ENCODE measurements around the gene SMCO2. TPM values are rescaled to one million over a fixed set of nuclear protein-coding genes. Genes with fewer than 3 reads are reported as not detected.

The SMCO2 gene
- under 1 TPM in 2 of 9 donors, not detected in 7; 0.42 to 0.54 TPM for total RNA-seq
- polyA plus RNA-seq: under 1 TPM in 2 of 3 donors, not detected in 1; 0.57 to 0.88 TPM
- long read RNA-seq, donor 1: 0 reads
- long read RNA-seq, donor 2: 0 reads
- long read RNA-seq, donor 3: 0 reads
- long read RNA-seq, donor 4: 0 reads
- long read RNA-seq, donor 5, partial matches to known transcripts: 0 of 1 reads
- long read RNA-seq, donor 5, other reads (novel, unspliced or antisense): 1 of 1 reads
- long read RNA-seq, donor 6: 0 reads
- long read RNA-seq, donor 7: 0 reads
- long read RNA-seq, donor 8: 0 reads
- long read RNA-seq, donor 9: 0 reads
- long read RNA-seq, donor 10: 0 reads

DNA sequence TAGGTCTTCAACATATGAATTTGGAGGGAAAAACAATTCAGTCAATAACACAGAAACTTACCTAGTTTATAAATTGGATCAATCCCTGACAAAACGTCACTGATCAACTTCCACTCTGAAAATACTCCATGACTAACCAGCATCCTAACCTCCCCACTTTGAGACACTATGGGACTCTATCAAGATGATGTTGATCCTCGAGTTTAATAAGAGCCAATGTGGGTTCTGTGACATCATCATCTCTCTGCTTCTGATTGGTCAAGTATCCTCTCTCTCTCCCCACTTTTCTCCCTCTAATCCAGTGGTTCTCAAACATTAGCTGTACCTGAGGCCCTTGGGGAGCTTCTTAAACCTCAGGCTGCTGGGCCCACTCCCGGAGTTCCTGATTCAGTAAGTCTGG is at the start of gene SMCO2:
Gene SMCO2, plus strand, starts transcription at position 301 of the 400 bp plus-strand sequence. CDS start 23,896 bp downstream, outside the sequence.
- no peak for DNase-seq
- Histone ChIP-seq H3K27ac (no peak within 1 kb of the TSS), H3K4me1 (replicated peaks in 1 of 2) (no peaks in the 10 kb centered on the region), H3K36me3 (replicated peaks in 1 of 2) (no peaks in the 10 kb centered on the region), H3K9me3 (replicated peaks in 1 of 3) (no peaks in the 10 kb centered on the region), H3K4me3 (no peak within 1 kb of the TSS), H3K27me3 (no peaks in the 10 kb centered on the region)
- no peak for TF ChIP-seq POLR2A (IDR thresholded peaks at IDR 0.05)
- TF ChIP-seq, protein P1, sequence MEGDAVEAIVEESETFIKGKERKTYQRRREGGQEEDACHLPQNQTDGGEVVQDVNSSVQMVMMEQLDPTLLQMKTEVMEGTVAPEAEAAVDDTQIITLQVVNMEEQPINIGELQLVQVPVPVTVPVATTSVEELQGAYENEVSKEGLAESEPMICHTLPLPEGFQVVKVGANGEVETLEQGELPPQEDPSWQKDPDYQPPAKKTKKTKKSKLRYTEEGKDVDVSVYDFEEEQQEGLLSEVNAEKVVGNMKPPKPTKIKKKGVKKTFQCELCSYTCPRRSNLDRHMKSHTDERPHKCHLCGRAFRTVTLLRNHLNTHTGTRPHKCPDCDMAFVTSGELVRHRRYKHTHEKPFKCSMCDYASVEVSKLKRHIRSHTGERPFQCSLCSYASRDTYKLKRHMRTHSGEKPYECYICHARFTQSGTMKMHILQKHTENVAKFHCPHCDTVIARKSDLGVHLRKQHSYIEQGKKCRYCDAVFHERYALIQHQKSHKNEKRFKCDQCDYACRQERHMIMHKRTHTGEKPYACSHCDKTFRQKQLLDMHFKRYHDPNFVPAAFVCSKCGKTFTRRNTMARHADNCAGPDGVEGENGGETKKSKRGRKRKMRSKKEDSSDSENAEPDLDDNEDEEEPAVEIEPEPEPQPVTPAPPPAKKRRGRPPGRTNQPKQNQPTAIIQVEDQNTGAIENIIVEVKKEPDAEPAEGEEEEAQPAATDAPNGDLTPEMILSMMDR (IDR thresholded peaks at IDR 0.05): no peak
- 92 to 94% (median 93%) methylated on average over 3 of the region's 3 CpGs for WGBS, 4 donors
- intact Hi-C loops (cut with DNase I): no loop called here

DNA sequence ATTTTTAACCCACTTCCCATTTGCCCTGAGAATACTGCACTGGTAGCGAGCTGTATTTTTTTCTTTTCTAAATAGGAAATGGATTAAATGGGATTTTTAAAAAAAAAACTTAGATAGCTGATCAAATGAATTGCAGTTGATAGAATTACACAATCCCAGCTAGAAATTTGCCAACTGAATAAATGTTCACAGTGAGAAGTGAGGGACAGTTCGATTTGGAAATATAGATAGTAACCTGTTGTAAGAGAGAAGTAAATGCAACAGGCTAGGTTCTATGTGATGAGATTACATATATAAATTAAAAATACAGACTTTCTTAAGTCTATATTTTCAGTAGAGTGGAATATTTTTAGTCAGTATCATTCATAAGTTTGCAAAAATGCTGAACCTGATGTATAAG is 48.1 kb upstream of the SMCO2 start:
- no peak for DNase-seq
- Histone ChIP-seq H3K4me3 (no peak overlapping the region), H3K27me3 (no peaks in the 10 kb centered on the region), H3K27ac (no peak overlapping the region), H3K36me3 (replicated peaks in 1 of 2) (no peaks in the 10 kb centered on the region), H3K9me3 (replicated peaks in 1 of 3) (no peaks in the 10 kb centered on the region), H3K4me1 (replicated peaks in 1 of 2) (no peaks in the 10 kb centered on the region)
- WGBS, 4 donors: 80 to 83% (median 81%) methylated on average over 2 of the region's 2 CpGs
- TF ChIP-seq POLR2A (IDR thresholded peaks at IDR 0.05): no peak
- TF ChIP-seq, protein P1 (IDR thresholded peaks at IDR 0.05): no peak
- intact Hi-C loops (cut with DNase I): no loop called here

DNA sequence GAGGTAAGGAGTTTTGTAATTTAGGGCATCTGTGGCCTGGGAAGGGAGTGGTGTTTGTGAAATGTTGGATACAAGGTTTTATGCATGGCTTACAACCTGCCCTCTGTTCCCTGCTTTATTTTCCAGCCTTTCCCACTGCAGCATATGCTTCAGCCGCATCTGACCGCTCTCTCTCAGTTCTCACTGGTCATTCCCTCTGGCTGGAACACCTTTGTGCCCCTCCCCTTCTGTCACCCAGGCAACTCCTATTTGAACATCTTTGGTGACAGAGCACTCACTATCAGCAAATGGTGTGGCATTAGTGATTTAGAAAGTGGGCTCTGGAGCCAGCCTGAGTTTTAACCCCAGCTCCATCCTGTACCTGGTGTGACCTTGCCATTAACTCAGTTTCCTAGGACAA is 47.5 kb upstream of the SMCO2 start:
- H3K4me3 ChIP-seq: no peak overlapping the region
- WGBS, 4 donors: 79 to 100% (median 95%) methylated on average over 2 of the region's 2 CpGs
- H3K9me3 ChIP-seq (replicated peaks in 1 of 3): no peaks in the 10 kb centered on the region
- no peaks in the 10 kb centered on the region for H3K4me1 ChIP-seq (replicated peaks in 1 of 2)
- TF ChIP-seq, protein P1 (IDR thresholded peaks at IDR 0.05): no peak
- no peak for TF ChIP-seq POLR2A (IDR thresholded peaks at IDR 0.05)
- no peak overlapping the region for H3K27ac ChIP-seq
- H3K27me3 ChIP-seq: no peaks in the 10 kb centered on the region
- intact Hi-C loops (cut with DNase I): no loop called here
- no peaks in the 10 kb centered on the region for H3K36me3 ChIP-seq (replicated peaks in 1 of 2)
- no peak for DNase-seq

DNA sequence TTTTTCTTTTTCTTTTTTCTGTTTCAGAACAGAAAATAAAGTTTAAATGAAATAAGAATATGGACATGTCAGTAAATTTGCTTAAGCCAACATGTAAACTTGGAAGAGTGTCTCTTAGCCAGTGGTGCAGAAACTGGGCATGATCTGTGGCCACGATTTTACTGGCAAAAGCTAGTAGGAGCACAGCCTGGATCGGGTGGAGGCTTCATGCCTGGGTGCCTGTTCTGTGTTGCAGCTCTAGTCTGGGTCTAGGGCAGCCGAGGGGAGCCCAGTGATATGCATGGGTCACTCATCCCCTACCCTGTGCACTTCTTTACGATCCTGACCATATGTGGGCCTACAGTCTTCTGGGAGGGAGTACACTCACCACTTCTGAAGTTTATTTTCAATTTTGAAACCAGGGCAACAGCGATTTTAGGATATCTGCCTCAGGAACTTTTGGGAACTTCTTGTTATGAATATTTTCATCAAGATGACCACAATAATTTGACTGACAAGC is 45.6 kb upstream of the SMCO2 start:
- intact Hi-C loops (cut with DNase I): no loop called here
- WGBS, 4 donors: 82 to 95% (median 90%) methylated on average over 5 of the region's 5 CpGs
- TF ChIP-seq, protein P1 (IDR thresholded peaks at IDR 0.05): no peak
- no peak for TF ChIP-seq POLR2A (IDR thresholded peaks at IDR 0.05)
- no peaks in the 10 kb centered on the region for H3K36me3 ChIP-seq (replicated peaks in 1 of 2)
- no peak overlapping the region for H3K4me3 ChIP-seq
- DNase-seq: no peak
- no peaks in the 10 kb centered on the region for H3K9me3 ChIP-seq (replicated peaks in 1 of 3)
- no peak overlapping the region for H3K27ac ChIP-seq
- no peaks in the 10 kb centered on the region for H3K27me3 ChIP-seq
- H3K4me1 ChIP-seq (replicated peaks in 1 of 2): no peaks in the 10 kb centered on the region

All from adrenal gland (tissue), 19 donors.